Thyroid gland (tissue), 4 donors: ENCODE results near the gene ZNF491.

Experiments used
- POLR2A ChIP-seq, 2 donors: fragments of 450-650 bp; IDR thresholded peaks; one replicate each; pipeline ENCODE4 v1.6.1; 2017; ENCODE audit warnings: antibody characterized with exemption in 2 of 2, mild to moderate bottlenecking in 2 of 2, moderate library complexity in 1 of 2
- TF ChIP-seq, protein P1 (sequence below), 6 experiments: fragments of 200-600 bp in 3 of 6; fragments of 450-650 bp in 3 of 6; sonication (generic) in 3 of 6; IDR thresholded peaks; one replicate each; pipeline ENCODE4 v1.5.1; 2016 to 2019; ENCODE audit warnings: antibody characterized with exemption in 6 of 6, mild to moderate bottlenecking in 2 of 6, inconsistent platforms in 1 of 6, moderate library complexity in 1 of 6

DNA sequence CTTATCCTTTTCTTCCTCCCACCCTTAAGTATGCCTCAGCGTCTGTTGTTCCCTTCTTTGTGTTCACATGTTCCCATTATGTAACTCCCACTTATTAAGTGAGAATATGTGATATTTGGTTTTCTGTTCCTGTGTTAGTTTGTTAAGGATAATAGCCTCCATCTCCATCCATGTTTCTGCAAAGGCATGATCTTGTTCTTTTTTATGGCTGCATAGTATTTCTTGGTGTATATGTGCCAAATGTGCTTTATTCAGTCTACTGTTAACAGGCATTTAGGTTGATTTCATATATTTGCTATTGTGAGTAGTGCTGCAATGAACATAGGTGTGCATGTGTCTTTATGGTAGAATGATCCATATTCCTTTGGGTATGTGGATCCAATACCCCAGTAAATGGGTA is 34.7 kb upstream of the ZNF491 start:
- TF ChIP-seq, protein P1, sequence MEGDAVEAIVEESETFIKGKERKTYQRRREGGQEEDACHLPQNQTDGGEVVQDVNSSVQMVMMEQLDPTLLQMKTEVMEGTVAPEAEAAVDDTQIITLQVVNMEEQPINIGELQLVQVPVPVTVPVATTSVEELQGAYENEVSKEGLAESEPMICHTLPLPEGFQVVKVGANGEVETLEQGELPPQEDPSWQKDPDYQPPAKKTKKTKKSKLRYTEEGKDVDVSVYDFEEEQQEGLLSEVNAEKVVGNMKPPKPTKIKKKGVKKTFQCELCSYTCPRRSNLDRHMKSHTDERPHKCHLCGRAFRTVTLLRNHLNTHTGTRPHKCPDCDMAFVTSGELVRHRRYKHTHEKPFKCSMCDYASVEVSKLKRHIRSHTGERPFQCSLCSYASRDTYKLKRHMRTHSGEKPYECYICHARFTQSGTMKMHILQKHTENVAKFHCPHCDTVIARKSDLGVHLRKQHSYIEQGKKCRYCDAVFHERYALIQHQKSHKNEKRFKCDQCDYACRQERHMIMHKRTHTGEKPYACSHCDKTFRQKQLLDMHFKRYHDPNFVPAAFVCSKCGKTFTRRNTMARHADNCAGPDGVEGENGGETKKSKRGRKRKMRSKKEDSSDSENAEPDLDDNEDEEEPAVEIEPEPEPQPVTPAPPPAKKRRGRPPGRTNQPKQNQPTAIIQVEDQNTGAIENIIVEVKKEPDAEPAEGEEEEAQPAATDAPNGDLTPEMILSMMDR (IDR thresholded peaks at IDR 0.05): no peak
- TF ChIP-seq POLR2A (IDR thresholded peaks at IDR 0.05): no peak
